ENCODE measurements around the gene CHST9. TPM values are rescaled to one million over a fixed set of nuclear protein-coding genes. Genes with fewer than 3 reads are reported as not detected.
"Not testable (repeated sequence)": the region's sequence is repeated elsewhere in the genome, so short reads cannot be mapped to it uniquely, and the experiment has no call there.

The CHST9 gene
- 10 to 100 TPM in 2 of 8 experiments, 1 to 10 TPM in 1, under 1 TPM in 5; 0.22 to 33.0 (median 0.45) TPM for total RNA-seq

- peak within 1 kb of the TSS; percentile 36 to 55 (median 42) for H3K4me3 ChIP-seq
- 0 to 27% (median 13%) methylated on average over 1 to 8 of the region's 67 CpGs; no CpG with 5 or more reads in 4 of the 10 experiments for WGBS, 10 experiments
- H3K27ac ChIP-seq, result no peak within 1 kb of the TSS
- peaks cover 0 to 4% of the 10 kb centered on the region in 2 donors for H3K4me1 ChIP-seq (replicated peaks in 1 of 2)
- peak; percentile 43 to 97 (median 90) for ATAC-seq (replicated peaks in 6 of 8)
- in situ Hi-C loops (cut with MboI; ENCODE audit: low pct_unique_long_range_greater_than_20kb in 2 of 9, low sequenced_read_pairs in 9 of 9, unreplicated experiment in 9 of 9), result no loop called here
These were observed at the start of gene CHST9 for GRCh38 chr18:27185025-27185763. Gene CHST9 (minus strand): TSS chr18:27185308. CDS start chr18:27142809, 42,499 bp downstream.

GRCh38 chr18:27232355-27232754, 47.2 kb upstream of the CHST9 start:
- in situ Hi-C loops (cut with MboI; ENCODE audit: low pct_unique_long_range_greater_than_20kb in 2 of 9, low sequenced_read_pairs in 9 of 9, unreplicated experiment in 9 of 9); H3K27ac ChIP-seq; H3K4me3 ChIP-seq; ATAC-seq (replicated peaks in 6 of 8); H3K4me1 ChIP-seq (replicated peaks in 1 of 2): not testable (repeated sequence)
- WGBS, 10 experiments, result 7 to 94% (median 58%) methylated on average over 1 to 6 of the region's 6 CpGs; no CpG with 5 or more reads in 1 of the 10 experiments

GRCh38 chr18:27231671-27232070, 46.6 kb upstream of the CHST9 start:
- in situ Hi-C loops (cut with MboI; ENCODE audit: low pct_unique_long_range_greater_than_20kb in 2 of 9, low sequenced_read_pairs in 9 of 9, unreplicated experiment in 9 of 9); ATAC-seq (replicated peaks in 6 of 8); H3K4me3 ChIP-seq; H3K4me1 ChIP-seq (replicated peaks in 1 of 2); H3K27ac ChIP-seq: not testable (repeated sequence)
- WGBS, 10 experiments, result 7 to 100% (median 74%) methylated on average over 1 to 4 of the region's 6 CpGs; no CpG with 5 or more reads in 3 of the 10 experiments

GRCh38 chr18:27231221-27231620, 46.1 kb upstream of the CHST9 start:
- in situ Hi-C loops (cut with MboI; ENCODE audit: low pct_unique_long_range_greater_than_20kb in 2 of 9, low sequenced_read_pairs in 9 of 9, unreplicated experiment in 9 of 9); H3K4me1 ChIP-seq (replicated peaks in 1 of 2); H3K27ac ChIP-seq; ATAC-seq (replicated peaks in 6 of 8); H3K4me3 ChIP-seq: not testable (repeated sequence)
- 4 to 100% (median 88%) methylated on average over 1 to 4 of the region's 5 CpGs for WGBS, 10 experiments

- H3K27ac ChIP-seq, result no peak overlapping the region
- WGBS, 10 experiments, result 17 to 100% (median 73%) methylated on average over 1 of the region's 1 CpG; no CpG with 5 or more reads in 4 of the 10 experiments
- H3K4me1 ChIP-seq (replicated peaks in 1 of 2), result no peaks in the 10 kb centered on the region
- ATAC-seq (replicated peaks in 6 of 8), result no peak
- in situ Hi-C loops (cut with MboI; ENCODE audit: low pct_unique_long_range_greater_than_20kb in 2 of 9, low sequenced_read_pairs in 9 of 9, unreplicated experiment in 9 of 9), result no loop called here
- H3K4me3 ChIP-seq, result no peak overlapping the region
These were observed 42.6 kb upstream of the CHST9 start for GRCh38 chr18:27227721-27228120.

- Histone ChIP-seq H3K4me3 (no peak overlapping the region), H3K4me1 (replicated peaks in 1 of 2) (no peaks in the 10 kb centered on the region), H3K27ac (no peak overlapping the region)
- no peak for ATAC-seq (replicated peaks in 6 of 8)
- WGBS, 10 experiments, result 10 to 93% (median 67%) methylated on average over 3 to 5 of the region's 5 CpGs
- in situ Hi-C loops (cut with MboI; ENCODE audit: low pct_unique_long_range_greater_than_20kb in 2 of 9, low sequenced_read_pairs in 9 of 9, unreplicated experiment in 9 of 9), result no loop called here
These were observed 41.5 kb upstream of the CHST9 start for GRCh38 chr18:27226556-27227075.

GRCh38 chr18:27225947-27226481, 40.9 kb upstream of the CHST9 start:
- 0 to 100% (median 70%) methylated on average over 1 to 7 of the region's 7 CpGs; no CpG with 5 or more reads in 2 of the 10 experiments for WGBS, 10 experiments
- ATAC-seq (replicated peaks in 6 of 8), result no peak
- in situ Hi-C loops (cut with MboI; ENCODE audit: low pct_unique_long_range_greater_than_20kb in 2 of 9, low sequenced_read_pairs in 9 of 9, unreplicated experiment in 9 of 9), result no loop called here

GRCh38 chr18:27223526-27224291, 38.6 kb upstream of the CHST9 start:
- in situ Hi-C loops (cut with MboI; ENCODE audit: low pct_unique_long_range_greater_than_20kb in 2 of 9, low sequenced_read_pairs in 9 of 9, unreplicated experiment in 9 of 9), result no loop called here
- Histone ChIP-seq H3K4me3 (no peak overlapping the region), H3K27ac (no peak overlapping the region), H3K4me1 (replicated peaks in 1 of 2) (no peaks in the 10 kb centered on the region)
- WGBS, 10 experiments, result 0 to 85% (median 23%) methylated on average over 1 to 3 of the region's 4 CpGs; no CpG with 5 or more reads in 4 of the 10 experiments
- peak in 5 of 8 experiments; percentile 27 to 91 (median 62) for ATAC-seq (replicated peaks in 6 of 8)

More at GRCh38 chr18:27225947-27226481, 40.9 kb upstream of the CHST9 start:
- Histone ChIP-seq H3K27ac (no peak overlapping the region), H3K4me1 (replicated peaks in 1 of 2) (no peaks in the 10 kb centered on the region), H3K4me3 (no peak overlapping the region)

GRCh38 chr18:27214831-27215230, 29.7 kb upstream of the CHST9 start:
- Histone ChIP-seq H3K4me1 (replicated peaks in 1 of 2) (no peaks in the 10 kb centered on the region), H3K27ac (no peak overlapping the region), H3K4me3 (no peak overlapping the region)
- ATAC-seq (replicated peaks in 6 of 8), result peak in 1 of 8 experiments; percentile 28
- WGBS, 10 experiments, result 10 to 100% (median 63%) methylated on average over 1 of the region's 1 CpG; no CpG with 5 or more reads in 1 of the 10 experiments
- in situ Hi-C loops (cut with MboI; ENCODE audit: low pct_unique_long_range_greater_than_20kb in 2 of 9, low sequenced_read_pairs in 9 of 9, unreplicated experiment in 9 of 9), result no loop called here

GRCh38 chr18:27213123-27213717, 28.1 kb upstream of the CHST9 start:
- Histone ChIP-seq H3K4me1 (replicated peaks in 1 of 2) (peaks cover 2 to 7% of the 10 kb centered on the region in 2 donors), H3K4me3 (no peak overlapping the region), H3K27ac (no peak overlapping the region)
- in situ Hi-C loops (cut with MboI; ENCODE audit: low pct_unique_long_range_greater_than_20kb in 2 of 9, low sequenced_read_pairs in 9 of 9, unreplicated experiment in 9 of 9), result no loop called here
- 0 to 20% methylated on average over 1 of the region's 1 CpG; no CpG with 5 or more reads in 8 of the 10 experiments for WGBS, 10 experiments
- ATAC-seq (replicated peaks in 6 of 8), result no peak

- in situ Hi-C loops (cut with MboI; ENCODE audit: low pct_unique_long_range_greater_than_20kb in 2 of 9, low sequenced_read_pairs in 9 of 9, unreplicated experiment in 9 of 9), result no loop called here
- Histone ChIP-seq H3K4me3 (no peak overlapping the region), H3K4me1 (replicated peaks in 1 of 2) (peaks cover 4 to 12% of the 10 kb centered on the region in 2 donors), H3K27ac (no peak overlapping the region)
- no peak for ATAC-seq (replicated peaks in 6 of 8)
- WGBS, 10 experiments, result 0 to 100% (median 57%) methylated on average over 1 of the region's 1 CpG; no CpG with 5 or more reads in 5 of the 10 experiments
These were observed 26.5 kb upstream of the CHST9 start for GRCh38 chr18:27211569-27211968.

GRCh38 chr18:27206411-27206810, 21.3 kb upstream of the CHST9 start:
- in situ Hi-C loops (cut with MboI; ENCODE audit: low pct_unique_long_range_greater_than_20kb in 2 of 9, low sequenced_read_pairs in 9 of 9, unreplicated experiment in 9 of 9), result no loop called here
- H3K4me3 ChIP-seq, result no peak overlapping the region
- no peak overlapping the region for H3K27ac ChIP-seq
- WGBS, 10 experiments, result 6 to 100% (median 91%) methylated on average over 2 to 3 of the region's 3 CpGs; no CpG with 5 or more reads in 4 of the 10 experiments
- ATAC-seq (replicated peaks in 6 of 8), result no peak
- peaks cover 4 to 12% of the 10 kb centered on the region in 2 donors for H3K4me1 ChIP-seq (replicated peaks in 1 of 2)
